ENCODE measurements around the gene RAI14.
"Not testable (repeated sequence)": the region's sequence is repeated elsewhere in the genome, so short reads cannot be mapped to it uniquely, and the experiment has no call there.

The RAI14 gene

DNA sequence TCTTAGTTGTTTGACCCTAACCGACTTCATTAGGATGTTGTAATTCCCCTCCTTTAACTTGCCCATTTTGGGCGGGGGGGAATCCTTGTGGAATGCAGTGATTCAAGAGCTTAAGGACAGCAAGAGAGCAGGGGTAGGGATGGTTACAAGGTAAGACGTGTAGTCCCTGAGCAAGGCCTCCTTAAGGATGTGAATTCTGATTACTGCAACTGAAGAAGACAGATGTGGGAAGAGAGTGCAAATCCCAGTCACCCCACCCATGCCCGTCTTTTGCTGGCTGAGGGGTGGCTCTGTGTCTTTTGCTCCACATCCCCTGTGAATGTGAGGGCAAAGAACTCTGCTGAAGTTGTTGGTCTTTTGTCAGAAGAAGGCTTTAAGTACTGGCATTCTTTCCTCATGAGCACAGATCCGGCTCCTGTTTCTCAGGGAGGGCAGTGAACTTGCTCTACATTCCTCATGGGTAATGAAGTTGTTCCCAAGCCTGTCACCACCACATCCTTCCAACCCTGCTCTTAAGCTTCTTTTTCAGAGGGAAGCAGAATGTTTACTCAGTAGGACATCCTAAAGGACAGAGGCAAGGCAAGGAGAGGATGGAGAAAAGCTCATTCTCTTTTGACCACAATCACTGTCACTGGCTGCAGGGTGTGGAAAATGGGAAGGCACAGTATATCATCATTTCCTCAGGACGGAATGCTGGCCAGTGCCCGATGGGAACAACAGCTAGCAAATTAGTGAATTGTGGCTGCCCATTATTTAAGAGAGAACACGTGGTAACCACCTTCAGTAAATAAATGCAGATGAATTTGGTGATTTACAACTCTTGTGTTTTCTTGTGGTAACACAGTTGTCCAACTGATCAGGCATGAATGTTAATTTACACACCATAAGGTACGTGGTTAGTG is 61.5 kb downstream of the RAI14 start:
- H3K36me3 Mint-ChIP-seq, result no peaks in the 10 kb centered on the region
- H3K4me1 Mint-ChIP-seq (ENCODE audit: low read depth), result no peaks in the 10 kb centered on the region
- no peak overlapping the region for H3K27ac Mint-ChIP-seq

DNA sequence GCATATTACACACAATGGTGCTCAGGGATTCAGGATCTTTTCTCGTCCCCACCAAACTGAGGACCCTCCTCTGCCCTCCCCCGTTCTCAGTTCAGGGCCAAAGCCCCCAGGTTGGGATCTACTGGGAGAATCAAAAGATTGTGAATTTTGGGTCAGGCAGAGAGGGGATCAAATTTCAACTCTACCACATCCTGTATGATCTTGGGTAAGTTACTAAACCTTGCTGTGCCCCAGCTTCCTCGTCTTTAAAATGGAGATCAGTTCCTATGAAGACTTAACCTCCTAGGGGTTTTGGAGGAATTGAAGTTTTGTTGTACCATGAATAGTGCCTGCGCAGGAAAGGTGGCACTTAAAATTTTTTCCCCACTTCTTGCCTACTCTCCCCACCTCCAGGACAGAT is 62.4 kb downstream of the RAI14 start:
- H3K27me3 Mint-ChIP-seq, result peaks cover 17% of the 10 kb centered on the region
- no peaks in the 10 kb centered on the region for H3K36me3 Mint-ChIP-seq
- no peak overlapping the region for H3K4me3 Mint-ChIP-seq
- H3K9me3 Mint-ChIP-seq (ENCODE audit: low read depth), result no peaks in the 10 kb centered on the region
- no peak overlapping the region for H3K27ac Mint-ChIP-seq
- no peaks in the 10 kb centered on the region for H3K4me1 Mint-ChIP-seq (ENCODE audit: low read depth)

More for the DNA sequence above, 61.5 kb downstream of the RAI14 start:
- Mint-ChIP-seq H3K4me3 (no peak overlapping the region), H3K9me3 (ENCODE audit: low read depth) (no peaks in the 10 kb centered on the region), H3K27me3 (peaks cover 13% of the 10 kb centered on the region)

DNA sequence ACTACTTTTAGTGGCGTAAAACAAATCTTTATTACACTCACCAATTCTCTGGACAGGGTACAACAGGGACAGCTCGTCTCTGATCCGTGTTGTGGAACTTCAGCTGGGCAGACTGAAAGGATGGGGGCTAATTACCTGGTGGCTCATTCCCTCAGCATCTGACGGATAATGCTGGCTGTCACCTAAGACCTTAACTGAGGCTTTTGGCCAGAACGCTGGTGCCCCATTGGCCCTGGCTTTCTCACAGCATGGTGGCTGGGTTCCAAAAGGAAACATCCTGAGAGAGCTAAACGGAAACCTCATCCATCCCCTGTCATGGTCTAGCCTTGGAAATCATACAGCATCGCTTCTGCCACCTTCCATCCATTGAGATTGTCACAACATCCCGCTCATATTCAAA is 62.9 kb downstream of the RAI14 start:
- Mint-ChIP-seq H3K4me3 (no peak overlapping the region), H3K36me3 (no peaks in the 10 kb centered on the region), H3K27me3 (peaks cover 17% of the 10 kb centered on the region), H3K9me3 (ENCODE audit: low read depth) (no peaks in the 10 kb centered on the region), H3K4me1 (ENCODE audit: low read depth) (no peaks in the 10 kb centered on the region), H3K27ac (no peak overlapping the region)

DNA sequence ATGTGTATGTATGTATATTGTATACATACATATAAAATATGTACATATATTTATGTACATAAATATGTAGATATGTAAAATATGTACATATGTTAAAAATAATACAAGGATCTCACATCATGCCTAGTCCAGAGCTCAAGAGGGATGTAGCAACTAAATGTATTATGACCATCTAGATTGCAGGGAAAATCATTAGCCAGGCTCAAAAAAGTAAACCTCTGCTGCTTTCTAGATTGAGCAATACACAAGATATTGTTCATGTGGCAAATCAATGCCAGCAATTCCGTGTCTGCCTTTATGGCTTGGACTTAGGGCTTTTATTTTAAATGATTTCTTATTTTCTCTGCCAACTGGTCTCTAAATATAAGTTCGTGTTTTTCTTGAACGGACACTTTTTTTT is 65.2 kb downstream of the RAI14 start:
- Mint-ChIP-seq H3K4me3 (no peak overlapping the region), H3K36me3 (no peaks in the 10 kb centered on the region), H3K27ac (no peak overlapping the region), H3K27me3 (peaks cover 11% of the 10 kb centered on the region), H3K4me1 (ENCODE audit: low read depth) (no peaks in the 10 kb centered on the region), H3K9me3 (ENCODE audit: low read depth) (no peaks in the 10 kb centered on the region)

DNA sequence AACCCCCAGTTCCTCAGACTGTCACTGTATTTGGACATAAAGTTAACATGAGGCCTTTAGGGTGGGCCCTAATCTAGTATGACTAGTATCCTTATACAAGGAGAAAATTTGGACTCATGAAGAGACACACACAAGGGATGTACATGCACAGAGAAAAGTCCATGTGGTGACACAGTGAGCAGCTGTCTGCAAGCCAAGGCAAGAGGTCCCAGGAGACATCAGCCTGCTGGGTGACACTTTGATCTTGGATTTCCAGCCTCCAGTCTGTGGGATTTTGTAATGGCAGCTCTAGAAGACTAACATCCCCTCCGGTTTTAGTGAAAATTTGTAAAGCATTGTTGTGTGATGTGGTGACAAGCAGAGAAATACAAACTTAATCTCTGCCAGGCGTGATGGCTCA is 66.1 kb downstream of the RAI14 start:
- H3K4me3 Mint-ChIP-seq, result no peak overlapping the region
- H3K36me3 Mint-ChIP-seq, result no peaks in the 10 kb centered on the region
- peaks cover 5% of the 10 kb centered on the region for H3K9me3 Mint-ChIP-seq (ENCODE audit: low read depth)
- no peak overlapping the region for H3K27ac Mint-ChIP-seq
- H3K27me3 Mint-ChIP-seq, result peaks cover 8% of the 10 kb centered on the region
- H3K4me1 Mint-ChIP-seq (ENCODE audit: low read depth), result no peaks in the 10 kb centered on the region

DNA sequence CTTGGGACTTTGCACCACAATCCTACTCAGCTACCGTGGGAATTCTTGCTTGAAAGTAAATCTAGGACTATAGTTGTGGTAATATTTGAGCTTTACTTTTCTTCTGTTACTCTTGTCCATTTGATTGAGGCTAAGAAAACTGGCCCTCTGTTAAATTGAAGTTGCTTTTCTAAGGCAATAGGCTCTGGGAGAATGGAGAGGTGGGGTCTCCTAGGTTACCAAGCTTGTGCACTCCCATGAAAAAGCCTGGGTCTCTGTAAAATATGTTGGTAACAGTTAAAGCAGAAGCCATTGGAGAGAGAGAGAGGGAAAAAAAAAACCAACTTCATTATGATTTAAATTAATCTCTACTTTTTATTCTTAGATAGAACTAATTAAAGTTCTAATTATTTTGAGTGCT is 68.6 kb downstream of the RAI14 start:
- H3K4me1 Mint-ChIP-seq (ENCODE audit: low read depth), result no peaks in the 10 kb centered on the region
- H3K27ac Mint-ChIP-seq, result no peak overlapping the region

DNA sequence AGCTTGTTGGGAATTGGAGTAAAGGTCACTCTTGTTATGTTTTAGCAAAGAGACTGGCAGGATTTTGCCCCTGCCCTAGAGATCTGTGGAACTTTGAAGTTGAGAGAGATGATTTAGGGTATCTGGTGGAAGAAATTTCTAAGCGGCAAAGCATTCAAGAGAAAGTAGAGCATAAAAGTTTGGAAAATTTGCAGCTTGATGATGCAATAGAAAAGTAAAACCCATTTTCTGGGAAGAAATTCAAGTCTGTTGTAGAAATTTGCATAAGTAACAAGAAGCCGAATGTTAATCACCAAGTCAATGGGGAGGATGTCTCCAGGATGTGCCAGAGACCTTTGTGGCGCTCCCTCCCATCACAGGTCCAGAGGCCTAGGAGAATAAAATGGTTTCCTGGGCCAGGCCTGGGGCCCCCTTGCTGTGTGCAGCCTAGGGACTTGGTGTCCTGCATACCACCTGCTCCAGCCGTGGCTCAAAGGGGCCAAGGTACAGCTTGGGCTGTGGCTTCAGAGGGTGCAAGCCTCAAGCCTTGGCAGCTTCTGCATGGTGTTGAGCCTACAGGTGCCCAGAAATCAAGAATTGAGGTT is 71.1 kb downstream of the RAI14 start:
- H3K36me3 Mint-ChIP-seq; H3K27ac Mint-ChIP-seq; H3K4me1 Mint-ChIP-seq (ENCODE audit: low read depth); H3K9me3 Mint-ChIP-seq (ENCODE audit: low read depth); H3K27me3 Mint-ChIP-seq; H3K4me3 Mint-ChIP-seq: not testable (repeated sequence)

More for the DNA sequence above, 68.6 kb downstream of the RAI14 start:
- H3K9me3 Mint-ChIP-seq (ENCODE audit: low read depth), result peaks cover 5% of the 10 kb centered on the region
- no peaks in the 10 kb centered on the region for H3K36me3 Mint-ChIP-seq
- H3K4me3 Mint-ChIP-seq, result no peak overlapping the region
- peaks cover 7% of the 10 kb centered on the region for H3K27me3 Mint-ChIP-seq

DNA sequence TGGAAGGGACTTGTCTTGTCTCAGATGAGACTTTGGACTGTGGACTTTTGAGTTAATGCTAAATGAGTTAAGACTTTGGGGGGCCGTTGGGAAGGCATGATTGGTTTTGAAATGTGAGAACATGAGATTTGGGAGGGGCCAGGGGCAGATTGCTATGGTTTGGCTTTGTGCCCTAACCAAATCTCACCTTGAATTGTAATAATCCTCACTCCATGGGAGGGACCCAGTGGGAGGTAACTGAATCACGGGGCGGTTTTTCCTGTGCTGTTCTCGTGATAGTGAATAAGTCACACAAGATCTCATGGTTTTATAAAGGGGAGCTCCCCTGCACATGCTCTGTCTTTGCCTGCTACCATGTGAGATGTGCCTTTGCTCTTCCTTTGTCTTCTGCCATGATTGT is 72.1 kb downstream of the RAI14 start:
- peaks cover 5% of the 10 kb centered on the region for H3K9me3 Mint-ChIP-seq (ENCODE audit: low read depth)
- peaks cover 4% of the 10 kb centered on the region for H3K27me3 Mint-ChIP-seq
- no peaks in the 10 kb centered on the region for H3K36me3 Mint-ChIP-seq
- no peak overlapping the region for H3K4me3 Mint-ChIP-seq
- no peak overlapping the region for H3K27ac Mint-ChIP-seq
- H3K4me1 Mint-ChIP-seq (ENCODE audit: low read depth), result no peaks in the 10 kb centered on the region

DNA sequence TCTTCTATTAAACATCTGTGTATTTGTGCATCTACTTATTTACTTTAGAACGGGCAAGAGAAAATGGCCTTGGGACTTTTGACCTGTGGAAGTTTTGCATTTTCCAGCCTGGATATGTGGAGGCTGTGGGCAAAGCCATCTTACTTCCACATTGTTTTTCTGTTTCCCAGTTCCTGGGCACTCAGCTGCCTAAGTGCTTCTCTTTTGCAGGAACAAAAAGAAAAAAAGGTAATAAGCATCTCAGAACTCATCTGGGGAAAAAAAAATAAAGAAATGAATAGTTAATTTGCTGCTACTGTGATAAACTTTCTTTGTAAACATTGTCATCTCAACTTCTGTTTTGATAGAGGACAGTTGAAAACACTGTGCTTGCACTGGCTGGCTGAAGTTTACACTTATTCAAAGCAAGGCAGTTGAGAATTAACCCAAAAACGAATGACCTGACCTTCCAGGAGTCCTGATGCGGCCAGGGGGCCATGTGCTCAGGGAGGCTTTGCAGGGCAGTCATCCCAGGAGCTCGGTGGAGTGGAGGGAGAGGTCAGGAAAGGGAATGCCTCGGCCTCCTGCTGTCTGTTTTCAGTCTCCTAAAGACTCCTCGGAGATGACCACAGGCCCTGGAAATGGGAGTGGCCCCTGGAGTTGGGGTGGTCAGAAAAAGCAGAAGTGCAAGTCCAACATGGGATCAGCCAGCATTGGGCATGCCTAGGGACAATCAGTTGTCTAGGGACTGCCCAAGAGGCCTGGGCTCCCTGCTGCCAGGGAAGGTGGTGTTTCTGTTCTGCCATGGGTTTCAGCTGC is 75.5 kb downstream of the RAI14 start:
- Mint-ChIP-seq H3K9me3 (ENCODE audit: low read depth) (peaks cover 4% of the 10 kb centered on the region), H3K36me3 (no peaks in the 10 kb centered on the region), H3K4me3 (no peak overlapping the region), H3K27ac (no peak overlapping the region), H3K27me3 (no peaks in the 10 kb centered on the region), H3K4me1 (ENCODE audit: low read depth) (no peaks in the 10 kb centered on the region)

DNA sequence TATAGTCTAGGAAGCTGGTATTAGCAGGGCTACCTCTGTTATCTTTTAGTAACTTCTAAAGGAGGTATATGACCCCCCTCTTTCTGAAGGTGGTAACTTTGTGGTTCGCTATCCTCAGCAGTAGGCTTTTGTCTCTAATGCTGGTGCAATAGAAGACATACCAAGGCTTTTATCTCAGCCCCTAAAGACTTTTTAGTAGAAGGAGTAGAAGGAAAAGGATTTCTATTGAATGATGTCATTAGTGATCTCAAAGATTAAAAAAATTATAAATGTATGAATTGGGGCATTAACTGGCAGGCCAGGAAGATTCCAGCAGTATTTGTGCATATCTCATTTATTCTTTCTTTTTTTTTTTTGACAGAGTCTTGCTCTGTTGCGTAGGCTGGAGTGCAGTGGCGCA is 78.2 kb downstream of the RAI14 start:
- Mint-ChIP-seq H3K36me3 (no peaks in the 10 kb centered on the region), H3K27ac (no peak overlapping the region), H3K9me3 (ENCODE audit: low read depth) (no peaks in the 10 kb centered on the region), H3K4me3 (no peak overlapping the region), H3K27me3 (peaks cover 1% of the 10 kb centered on the region), H3K4me1 (ENCODE audit: low read depth) (no peaks in the 10 kb centered on the region)

DNA sequence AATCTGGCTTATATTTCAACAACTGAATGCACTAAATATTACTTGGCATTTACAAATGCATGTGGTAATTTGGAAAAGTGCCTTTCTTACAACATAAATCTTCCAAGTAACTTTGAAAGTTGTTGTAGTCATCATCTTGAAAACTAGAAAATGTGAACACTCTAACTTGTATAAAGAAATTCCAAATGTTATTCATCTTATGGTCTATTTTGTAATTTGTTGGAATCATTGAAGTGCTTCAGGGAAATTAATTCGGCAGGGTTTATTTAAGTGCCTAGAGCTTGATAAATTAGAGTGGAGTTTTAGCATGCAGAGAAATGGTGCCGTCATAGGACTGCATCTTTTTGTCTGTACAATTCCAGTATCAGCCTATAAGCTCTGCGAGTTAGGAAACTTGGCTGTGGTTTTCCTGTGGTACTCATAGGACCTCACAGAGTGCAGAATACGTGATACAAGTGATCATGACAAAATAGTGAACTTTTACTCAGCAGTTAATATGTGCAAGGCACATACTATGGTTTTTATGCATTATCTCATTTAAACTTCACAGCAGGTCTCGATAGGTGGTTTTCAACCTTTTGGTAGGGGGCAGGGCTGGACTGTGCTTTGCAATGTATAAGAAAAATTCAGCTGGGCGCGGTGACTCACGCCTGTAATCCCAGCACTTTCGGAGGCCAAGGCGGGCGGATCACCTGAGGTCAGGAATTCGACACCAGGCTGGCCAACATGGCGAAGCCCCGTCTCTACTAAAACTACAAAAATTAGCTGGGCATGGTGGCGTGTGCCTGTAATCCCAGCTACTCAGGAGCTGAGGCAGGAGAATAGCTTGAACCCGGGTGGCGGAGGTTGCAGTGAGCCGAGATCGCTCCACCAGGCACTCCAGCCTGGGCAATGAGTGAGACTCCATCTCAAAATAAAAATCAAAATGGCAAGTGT is 79.6 kb downstream of the RAI14 start:
- H3K4me3 Mint-ChIP-seq, result no peak overlapping the region
- H3K36me3 Mint-ChIP-seq, result no peaks in the 10 kb centered on the region
- H3K27ac Mint-ChIP-seq, result no peak overlapping the region
- H3K27me3 Mint-ChIP-seq, result peaks cover 2% of the 10 kb centered on the region
- no peaks in the 10 kb centered on the region for H3K4me1 Mint-ChIP-seq (ENCODE audit: low read depth)
- no peaks in the 10 kb centered on the region for H3K9me3 Mint-ChIP-seq (ENCODE audit: low read depth)

DNA sequence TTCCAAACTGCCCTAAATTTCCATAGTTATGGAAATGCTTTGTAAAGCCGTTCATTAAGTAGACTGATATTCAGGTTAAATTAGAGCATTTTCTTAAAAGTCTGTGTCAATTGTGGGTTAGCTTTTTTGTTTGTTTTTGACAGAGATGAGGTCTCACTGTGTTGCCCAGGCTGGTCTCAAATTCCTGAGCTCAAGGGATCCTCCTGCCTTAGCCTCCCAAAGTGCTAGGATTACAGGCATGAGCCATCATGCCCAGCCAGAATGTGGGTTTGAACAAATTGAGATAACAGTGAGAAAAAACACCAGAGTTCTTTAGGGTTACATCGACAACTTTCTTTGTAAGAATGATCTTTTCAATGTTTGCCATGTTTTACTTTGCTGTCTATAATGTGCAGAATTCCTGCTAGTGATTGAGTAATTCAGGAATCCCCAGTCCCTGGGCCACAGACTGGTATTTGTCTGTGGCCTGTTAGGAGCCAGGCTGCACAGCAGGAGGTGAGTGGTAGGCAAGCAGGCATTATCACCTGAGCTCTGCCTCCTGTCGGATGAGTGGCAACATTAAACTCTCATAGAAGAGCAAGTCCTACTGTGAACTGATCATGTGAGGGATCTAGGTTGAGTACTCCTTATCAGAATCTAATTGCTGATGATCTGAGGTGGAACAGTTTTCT is 80.5 kb downstream of the RAI14 start:
- H3K4me3 Mint-ChIP-seq, result no peak overlapping the region
- no peaks in the 10 kb centered on the region for H3K9me3 Mint-ChIP-seq (ENCODE audit: low read depth)
- H3K27ac Mint-ChIP-seq, result no peak overlapping the region
- H3K36me3 Mint-ChIP-seq, result no peaks in the 10 kb centered on the region
- H3K4me1 Mint-ChIP-seq (ENCODE audit: low read depth), result no peaks in the 10 kb centered on the region
- H3K27me3 Mint-ChIP-seq, result peaks cover 2% of the 10 kb centered on the region

DNA sequence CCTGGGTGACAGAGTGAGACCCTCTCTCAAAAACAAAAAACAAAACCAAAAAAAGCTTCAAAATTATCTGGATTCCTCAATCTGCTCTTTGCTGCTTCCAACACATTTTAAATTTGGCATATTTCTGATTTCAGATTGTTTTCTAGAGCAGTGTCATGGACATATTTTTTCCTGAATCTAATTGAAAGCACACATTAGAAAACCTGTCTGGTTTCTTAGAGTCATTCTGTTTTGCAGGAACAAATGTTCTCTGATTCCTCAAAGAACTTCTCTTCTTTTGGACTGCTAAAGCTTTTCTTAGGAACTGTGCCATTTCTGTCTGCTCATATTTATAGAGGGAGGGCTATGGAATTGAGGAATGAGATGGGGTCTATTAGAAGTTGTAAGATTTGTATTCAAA is 81.6 kb downstream of the RAI14 start:
- H3K4me1 Mint-ChIP-seq (ENCODE audit: low read depth), result no peaks in the 10 kb centered on the region

DNA sequence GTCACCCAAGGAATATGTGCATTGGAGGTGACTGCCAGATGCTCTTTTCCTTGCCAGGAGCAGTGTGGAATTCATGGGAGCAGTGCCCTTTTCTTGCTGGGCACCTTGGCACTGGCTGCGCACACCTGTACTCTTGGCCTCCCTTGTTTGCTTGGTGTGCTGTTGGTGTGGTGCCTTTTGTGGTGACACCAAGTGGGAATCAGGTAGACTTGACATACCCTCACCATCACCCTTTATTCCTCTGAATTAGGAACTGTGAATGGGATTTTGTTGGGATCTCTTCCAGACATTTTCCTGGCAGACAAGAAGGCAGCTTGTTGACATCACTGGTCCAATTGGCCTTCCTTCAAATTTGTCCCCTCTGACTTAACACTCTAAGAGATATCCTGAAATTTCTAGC is 82.3 kb downstream of the RAI14 start:
- H3K27me3 Mint-ChIP-seq, result peaks cover 2% of the 10 kb centered on the region
- no peaks in the 10 kb centered on the region for H3K36me3 Mint-ChIP-seq
- H3K4me3 Mint-ChIP-seq, result no peak overlapping the region
- H3K27ac Mint-ChIP-seq, result no peak overlapping the region
- no peaks in the 10 kb centered on the region for H3K9me3 Mint-ChIP-seq (ENCODE audit: low read depth)
- H3K4me1 Mint-ChIP-seq (ENCODE audit: low read depth), result no peaks in the 10 kb centered on the region

More for the DNA sequence above, 81.6 kb downstream of the RAI14 start:
- H3K27me3 Mint-ChIP-seq, result peaks cover 2% of the 10 kb centered on the region
- no peaks in the 10 kb centered on the region for H3K9me3 Mint-ChIP-seq (ENCODE audit: low read depth)
- no peaks in the 10 kb centered on the region for H3K36me3 Mint-ChIP-seq
- H3K27ac Mint-ChIP-seq, result no peak overlapping the region
- H3K4me3 Mint-ChIP-seq, result no peak overlapping the region
